ENCODE measurements around the gene CIDEB.

DNA sequence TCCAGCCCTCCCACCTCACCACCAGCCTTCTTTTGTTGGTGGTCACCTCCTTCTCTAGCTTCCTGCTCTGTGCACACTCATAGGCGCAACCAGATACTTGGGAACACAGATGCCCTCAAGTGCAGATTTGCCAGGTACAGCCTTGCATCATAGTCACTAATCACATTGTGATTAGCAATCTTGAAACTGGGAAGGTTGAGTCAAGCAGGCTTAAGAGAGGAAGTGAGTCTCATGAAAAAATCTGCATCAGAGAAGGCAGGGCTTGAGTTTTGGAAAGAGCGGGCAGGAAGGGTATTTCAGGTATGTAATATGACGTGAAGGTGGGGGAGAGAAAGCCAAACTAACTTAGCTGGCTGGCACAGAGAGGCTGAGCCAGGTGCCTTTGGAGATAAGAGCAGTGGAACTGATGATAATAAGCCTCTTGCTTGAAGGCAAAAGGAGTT, 33.7 kb downstream of the CIDEB start:
- TF ChIP-seq POLR2A (IDR thresholded peaks at IDR 0.05; ENCODE audit: low read depth, low read length) (no peak), SPI1 (IDR thresholded peaks at IDR 0.05; ENCODE audit: low read depth, low read length) (peak; percentile 100)
